HG03066 (cell line): ENCODE measurements around the gene SNX19.

Experiments
- ATAC-seq: cut with Tn5 transposase; IDR thresholded peaks from one replicate; pipeline ENCODE4 v1.9.1; 2021; ENCODE audit warnings: low read depth; ENCODE audit not compliant: unreplicated experiment

Gene SNX19

DNA sequence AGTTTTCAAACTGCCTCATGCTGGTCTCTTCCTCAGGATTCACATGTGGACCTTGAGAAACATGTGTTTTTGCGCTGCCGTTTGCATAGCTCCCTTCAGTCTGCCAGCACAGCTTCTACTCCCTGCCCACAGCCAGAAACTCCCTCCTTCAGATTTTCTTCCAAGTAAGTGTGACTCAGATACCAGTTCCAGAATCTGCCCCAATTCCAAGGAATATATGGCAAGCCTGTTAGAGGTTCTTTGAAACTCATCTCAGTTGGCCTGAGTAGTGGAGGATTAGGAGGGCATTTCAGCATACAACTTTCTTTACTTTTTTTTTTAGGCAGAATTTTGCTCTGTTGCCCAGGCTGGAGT is 67.1 kb downstream of the SNX19 start:
- ATAC-seq = no peak

DNA sequence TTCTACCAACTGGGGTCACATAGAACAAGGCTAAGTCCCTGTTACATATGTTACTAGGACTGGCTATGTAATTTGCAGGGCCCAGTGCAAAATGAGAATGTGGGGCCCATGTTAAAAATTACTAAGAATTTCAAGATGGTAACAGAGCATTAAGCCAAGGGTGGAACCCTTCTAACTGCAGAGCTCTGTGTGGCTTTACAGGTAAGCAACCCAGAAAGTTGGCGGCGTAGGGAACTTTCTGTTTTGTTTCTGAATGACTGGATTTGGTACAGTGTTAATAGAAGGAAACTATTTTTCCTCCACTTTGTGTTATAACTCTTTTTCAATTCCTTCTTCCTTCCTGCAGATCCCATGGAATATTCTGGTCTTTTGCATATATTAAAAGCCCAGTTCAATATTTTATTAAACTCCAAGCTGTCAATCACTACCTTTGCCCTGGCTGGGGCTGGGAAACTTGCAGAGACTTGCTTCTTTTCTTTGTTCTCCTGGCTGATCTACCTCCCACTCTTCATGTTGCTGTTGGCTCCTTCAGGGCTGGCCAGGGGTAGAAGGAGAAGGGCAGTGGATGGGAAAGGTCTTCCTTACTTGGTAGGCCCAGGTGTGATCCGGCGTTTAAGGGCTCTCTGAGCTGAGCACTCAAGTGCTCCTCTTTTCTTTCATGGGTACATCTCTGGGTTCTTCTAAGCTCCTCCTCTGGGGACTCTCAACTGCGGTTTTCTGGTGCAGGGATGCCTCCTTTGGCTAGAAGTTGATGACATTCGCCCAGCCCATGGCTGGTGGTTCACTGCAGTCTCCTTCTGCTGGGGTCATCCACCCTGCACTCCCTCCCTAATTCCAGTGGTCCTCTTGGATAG is 67.7 kb downstream of the SNX19 start:
- no peak for ATAC-seq

DNA sequence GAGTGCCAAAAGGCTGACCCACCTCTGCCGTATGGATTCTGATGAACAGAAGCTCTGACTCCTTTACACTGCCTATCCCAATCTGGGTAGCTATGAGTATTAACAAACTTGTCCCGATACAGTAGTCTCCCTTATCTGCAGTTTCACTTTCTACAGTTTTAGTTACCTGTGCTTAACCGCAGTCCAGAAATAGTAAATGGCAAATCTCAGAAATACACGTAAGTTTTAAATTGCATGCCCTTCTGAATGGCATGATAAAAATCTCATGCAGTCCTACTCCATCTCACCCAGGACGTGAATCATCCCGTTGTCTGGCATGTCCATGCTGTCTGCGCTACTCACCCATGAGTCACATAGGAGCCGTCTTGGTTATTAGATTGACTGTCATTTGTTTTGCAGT is 68.8 kb downstream of the SNX19 start:
- no peak for ATAC-seq

DNA sequence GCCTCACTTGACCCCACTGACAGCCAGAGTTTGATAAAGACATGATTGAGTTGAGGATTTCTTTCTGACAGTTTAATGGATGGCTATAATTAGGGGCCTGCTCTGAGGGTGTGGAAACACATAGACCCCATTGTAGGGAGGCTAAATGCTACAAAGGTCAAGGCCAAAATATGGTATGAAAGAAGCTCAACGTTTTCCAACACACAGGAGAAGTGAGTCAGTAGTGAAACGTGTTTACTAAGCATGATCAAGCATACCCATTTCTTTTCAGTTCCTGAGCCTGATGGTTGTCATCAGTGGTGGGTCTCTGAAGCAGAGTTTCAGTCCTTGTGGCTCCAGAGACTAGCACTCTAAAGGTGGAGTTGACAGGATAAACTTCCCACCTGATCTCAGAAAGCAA is 69.7 kb downstream of the SNX19 start:
- no peak for ATAC-seq

DNA sequence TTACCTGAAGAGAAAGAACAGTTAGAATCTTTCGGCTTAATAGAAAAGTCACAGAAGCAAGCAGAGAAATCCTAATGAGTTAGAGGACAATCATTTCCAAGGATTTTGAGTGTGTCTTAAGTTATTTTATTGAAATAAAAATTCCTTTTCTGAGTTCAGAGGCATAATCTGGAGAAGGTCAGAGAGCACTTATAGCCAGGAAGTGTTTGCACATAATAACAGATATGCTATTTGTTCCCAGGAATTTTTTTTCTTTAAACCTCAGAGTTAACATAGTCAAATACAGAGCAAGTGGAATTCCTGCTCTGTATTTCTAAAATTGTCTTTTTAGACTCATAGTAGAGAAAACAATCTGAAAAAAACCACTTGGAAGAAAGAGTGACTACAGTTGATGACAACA is 74.3 kb downstream of the SNX19 start:
- ATAC-seq = no peak

DNA sequence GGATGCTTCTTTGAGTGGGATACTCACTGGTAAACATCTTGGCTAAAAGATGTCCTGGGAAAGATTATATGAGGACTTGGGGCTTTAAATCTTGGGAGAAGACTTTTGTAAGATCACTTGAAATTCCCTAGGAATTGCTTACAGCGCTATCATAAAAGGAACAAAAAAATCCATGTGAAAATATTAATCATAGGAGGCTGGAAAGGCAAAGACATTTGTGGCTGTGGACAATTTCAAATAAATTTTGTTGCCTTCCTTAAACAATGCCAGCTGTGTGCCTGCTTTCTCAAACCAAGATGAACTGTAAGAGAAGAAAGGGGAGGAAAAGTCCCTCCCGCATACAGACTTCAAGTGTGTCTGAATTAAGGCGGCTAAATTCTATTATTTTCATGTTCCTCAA is 75.6 kb downstream of the SNX19 start:
- ATAC-seq = no peak

DNA sequence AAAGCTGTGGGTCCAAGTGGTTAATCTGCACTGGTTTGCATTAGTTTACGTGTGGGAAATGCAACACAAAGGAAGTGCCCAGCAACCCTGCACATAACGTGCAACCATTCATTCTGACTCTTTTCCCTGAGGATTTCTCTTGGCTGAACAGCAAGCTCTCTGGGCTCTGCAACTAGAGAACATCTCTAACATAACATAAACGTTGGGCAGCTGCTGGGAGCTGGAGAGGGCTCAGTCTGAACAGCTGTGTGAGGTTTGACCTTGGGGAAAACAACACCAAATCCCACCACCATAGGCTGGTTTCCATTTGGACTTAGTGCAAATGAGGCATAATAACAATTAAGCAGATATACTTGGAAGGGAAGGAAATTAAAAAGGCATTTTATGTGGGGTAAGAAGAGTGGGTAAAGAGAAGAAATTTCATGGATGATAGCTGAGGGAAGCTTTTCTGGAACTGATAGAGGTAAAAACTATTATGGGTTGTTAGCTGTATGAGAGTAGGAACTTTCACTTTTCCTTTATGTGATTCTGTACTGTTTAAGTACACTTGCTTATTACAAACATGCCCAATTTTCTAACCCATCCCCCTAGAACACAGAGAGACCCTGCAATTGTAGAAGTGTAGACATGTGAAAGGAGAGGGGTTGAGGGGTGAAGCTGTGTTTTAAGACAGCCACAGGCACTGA is 76.2 kb downstream of the SNX19 start:
- no peak for ATAC-seq

DNA sequence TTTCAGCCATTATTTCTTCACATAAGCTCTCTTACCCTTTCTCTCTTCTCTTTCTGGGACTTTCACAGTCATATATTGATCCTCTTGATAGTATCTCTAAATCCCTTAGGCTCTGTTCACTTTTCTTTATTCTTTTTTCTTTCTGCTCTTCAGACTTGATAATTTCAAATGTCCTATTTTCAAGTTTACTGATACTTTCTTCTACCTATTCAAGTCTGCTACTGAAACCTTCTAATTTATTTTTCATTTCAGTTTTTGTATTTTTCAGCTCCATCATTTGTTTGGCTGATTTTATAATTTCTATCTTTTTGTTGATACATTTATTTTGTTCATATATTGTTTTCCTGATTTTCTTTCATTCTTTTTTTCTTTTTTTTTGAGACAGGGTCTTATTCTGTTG is 79.1 kb downstream of the SNX19 start:
- ATAC-seq = no peak

DNA sequence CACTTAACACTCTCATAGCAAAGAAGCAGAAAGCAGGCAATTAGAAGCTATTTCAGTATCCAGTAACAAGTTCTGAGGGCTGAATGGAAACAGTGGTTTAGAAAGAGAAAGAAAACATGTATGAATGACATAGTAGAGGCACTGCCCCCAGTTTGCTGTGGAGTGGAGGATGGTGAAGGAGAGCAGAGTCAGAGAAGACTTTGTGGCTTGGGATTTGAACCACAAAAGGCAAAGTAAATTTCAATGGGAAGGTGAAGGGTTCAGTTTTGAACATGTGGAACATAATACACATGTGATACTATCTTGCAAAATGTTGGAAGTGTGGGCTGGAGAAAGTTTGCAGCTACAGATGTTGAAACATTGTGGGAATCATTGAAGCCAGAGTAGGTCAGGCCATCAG is 81.4 kb downstream of the SNX19 start:
- no peak for ATAC-seq

DNA sequence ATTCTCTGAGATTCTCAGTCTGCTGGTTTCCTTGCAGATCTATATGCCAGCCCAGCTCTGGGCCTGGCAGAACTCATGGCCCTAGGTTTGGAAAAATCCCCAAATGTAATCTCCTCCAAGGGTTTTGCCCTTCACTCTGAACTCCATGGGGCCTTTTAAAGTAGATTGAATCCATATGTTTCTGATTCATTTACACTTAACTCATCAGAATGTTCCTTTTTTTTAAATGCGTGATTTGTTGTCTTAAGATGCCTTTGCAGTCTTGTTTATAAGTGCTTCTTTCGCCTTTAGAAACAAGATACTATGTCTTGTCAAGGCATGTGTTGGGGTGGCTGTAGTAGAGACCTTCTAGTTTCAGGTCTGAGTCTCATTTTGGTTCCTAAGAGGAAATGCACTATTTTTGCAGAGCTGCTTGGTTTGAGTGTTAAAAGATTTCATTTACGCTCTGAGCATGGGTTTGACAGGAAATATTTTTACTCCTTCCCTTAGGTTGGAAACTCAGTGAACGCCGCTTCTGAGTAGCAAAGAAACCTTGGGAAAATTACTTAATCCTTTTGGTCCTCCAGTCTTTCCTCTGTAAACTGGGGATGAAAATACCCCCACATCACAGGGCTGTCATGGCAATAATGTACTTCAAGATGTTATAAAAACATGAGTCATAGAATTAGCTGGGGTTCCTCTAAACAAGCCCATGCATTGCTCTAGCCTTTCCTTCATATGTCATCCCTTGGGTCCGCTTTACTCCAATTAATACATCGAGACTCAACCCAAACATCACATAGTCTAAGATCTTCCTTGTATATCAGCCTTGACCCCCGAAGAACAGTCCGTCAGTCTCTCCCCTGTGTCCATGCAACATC is 83.5 kb downstream of the SNX19 start:
- no peak for ATAC-seq

DNA sequence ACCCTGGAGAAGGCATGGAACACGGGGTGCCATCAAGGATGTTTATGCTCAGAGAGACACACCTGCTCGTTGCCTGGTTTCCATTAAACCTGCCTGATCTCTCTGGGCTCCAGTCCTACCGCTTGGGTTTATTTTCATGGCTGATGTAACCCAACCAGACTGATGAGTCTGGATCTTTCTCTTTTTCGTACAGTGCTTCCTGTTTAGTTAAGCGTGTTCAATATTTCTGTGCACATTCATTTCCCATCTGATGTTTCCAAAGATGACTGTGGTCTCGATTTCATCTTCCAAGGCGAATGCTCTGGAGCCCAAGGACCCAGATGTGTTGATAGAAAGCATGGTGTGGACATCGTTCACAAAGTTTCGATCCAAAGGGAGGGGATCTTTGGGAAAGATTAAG is 84.3 kb downstream of the SNX19 start:
- ATAC-seq = no peak

DNA sequence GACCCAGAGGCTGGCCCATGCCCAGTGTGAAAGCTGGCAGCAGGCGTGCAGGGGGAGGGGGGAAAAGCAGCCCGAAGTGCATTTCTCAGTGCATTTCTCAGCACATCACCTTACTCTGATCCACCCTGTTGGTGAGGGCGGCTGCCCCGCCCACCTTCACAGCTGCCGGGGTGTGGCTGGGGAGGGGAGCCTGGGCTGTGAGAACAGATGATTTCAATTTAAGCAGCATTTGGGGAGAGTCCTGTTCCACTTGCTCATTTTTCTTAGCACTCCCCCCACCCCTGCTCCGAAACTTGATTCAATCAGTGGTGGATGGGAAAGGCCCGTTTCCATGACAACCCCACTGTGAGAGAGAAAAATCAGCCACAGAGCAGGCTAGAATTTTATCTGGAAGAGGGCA is 84.8 kb downstream of the SNX19 start:
- ATAC-seq = no peak

DNA sequence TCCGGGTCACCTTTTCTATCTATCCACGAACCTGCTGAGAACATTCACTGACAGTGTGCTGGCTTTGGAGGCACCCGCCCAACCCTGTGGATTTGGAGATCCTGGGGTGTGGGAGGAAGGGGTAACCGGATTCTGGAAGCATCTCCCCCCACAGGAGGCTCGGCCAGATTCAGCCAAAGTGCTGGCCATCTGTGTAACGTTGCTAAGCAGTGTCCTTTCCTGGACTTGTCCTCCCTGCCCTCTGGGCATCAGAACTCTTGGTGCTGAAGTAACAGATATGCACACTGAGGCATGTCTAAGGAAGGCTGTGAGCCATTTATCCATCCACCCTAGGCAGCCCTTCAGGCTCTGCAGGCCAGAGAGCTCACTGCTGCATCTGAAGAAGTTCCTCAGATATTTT is 85.7 kb downstream of the SNX19 start:
- no peak for ATAC-seq

DNA sequence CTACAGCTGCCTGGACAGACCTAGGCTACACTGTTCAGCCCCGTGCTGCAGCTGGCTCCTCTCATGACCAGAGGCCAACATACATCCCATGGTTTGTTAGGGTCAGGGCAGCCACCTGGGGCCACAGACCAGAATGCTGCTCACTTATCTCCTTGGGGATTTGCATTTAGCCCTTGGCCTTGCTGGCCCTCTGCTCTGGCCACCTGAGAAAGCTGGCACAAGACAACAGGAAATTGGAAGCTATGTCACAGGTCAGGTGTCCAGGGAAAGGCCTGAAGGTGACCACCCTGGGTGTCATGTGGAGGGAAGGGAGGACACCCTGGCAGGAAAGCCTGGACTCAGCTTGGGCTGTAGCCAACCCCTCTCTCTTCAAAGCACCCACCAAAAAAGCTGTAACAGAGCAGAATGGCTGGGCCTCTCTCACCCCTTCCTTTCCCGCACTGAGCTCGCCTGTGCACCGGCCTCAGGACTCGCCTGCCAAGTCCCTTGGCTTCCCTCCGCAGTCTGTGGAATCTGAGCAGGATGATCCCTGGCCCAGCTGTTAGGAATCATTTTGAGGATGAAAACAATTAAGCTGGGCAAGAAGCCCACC is 86.3 kb downstream of the SNX19 start:
- ATAC-seq = no peak

DNA sequence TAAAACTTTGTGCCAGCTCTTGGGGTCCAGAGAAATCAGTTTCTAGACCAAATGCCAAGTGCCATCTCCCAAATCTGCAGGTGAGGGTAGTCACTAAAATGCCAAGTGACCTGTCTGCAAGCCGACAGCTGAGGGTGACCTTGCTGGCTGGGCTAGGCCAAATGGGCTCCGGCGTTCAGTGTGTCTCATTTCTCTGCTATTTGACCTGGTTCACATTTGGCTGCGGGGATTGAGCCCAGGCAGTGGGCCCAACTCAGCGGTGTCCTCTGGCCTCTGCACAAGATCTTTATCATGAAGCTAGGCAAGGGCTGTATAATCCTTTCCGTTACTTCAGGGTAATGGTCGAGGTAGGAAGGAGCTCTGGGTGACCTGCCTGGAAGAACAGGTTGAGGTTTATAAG is 87.5 kb downstream of the SNX19 start:
- no peak for ATAC-seq

DNA sequence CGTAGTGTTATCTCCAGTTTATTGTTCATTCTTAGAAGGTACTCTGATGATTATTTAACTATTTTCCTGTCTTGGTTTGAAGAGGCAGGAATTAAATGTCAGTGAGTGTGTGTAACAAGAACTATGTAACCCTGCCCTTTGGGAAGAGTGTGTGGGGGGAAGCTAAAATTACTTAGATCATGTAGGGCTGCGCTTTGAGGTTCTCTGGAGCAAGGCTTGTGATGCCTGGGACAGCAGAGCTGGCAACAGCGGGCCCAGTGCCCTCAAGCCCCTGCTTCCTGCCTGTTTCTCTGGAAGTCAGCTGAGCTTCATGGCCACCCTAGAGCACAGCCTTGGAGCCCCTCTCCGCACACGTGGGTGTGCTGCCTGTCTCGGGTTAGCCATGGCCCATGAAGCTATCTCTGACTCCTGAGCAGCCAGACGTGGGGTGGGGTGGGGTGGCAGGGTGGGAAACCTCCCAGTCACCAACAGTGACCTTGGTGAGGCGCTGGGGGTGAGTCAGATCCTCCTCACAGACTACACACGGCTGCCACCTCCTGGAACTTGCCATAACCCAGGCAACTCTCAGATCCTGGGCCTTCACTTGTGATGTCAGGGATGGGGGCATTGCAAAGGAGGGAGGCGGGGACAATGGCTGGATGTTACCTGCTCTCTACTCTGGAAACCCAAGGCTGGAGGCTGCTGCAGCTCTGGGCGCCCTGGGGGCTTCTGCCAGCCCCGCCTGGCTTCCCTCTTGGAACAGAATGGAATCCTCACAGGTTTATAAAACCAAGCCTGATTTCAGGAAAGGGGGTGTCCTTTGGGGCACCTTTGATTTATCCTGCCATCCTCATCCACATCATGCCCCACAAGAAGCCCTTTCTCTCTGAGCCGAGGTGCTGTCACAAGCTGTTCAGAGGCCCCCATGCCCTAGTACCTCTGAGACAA is 88.6 kb downstream of the SNX19 start:
- ATAC-seq = no peak

DNA sequence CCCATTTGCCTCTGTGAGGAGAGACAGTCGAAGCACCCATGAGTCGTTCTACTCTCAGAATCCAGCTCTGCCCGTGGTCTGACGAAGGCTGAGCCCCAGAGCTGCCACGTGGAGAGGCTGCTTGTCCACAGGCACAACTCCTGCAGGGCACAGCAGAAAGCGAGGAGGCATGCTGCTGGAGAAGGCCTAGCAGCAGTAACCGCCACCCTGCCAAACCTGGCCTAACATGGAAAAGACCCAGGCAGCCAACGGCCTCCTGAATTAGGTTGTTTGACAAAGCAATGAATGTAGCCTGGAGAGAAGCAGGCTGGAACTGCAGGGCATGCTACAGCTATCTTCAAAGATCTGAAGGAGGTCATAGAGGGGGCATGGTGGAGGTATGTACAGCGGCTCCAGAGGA is 89.7 kb downstream of the SNX19 start:
- ATAC-seq = no peak

DNA sequence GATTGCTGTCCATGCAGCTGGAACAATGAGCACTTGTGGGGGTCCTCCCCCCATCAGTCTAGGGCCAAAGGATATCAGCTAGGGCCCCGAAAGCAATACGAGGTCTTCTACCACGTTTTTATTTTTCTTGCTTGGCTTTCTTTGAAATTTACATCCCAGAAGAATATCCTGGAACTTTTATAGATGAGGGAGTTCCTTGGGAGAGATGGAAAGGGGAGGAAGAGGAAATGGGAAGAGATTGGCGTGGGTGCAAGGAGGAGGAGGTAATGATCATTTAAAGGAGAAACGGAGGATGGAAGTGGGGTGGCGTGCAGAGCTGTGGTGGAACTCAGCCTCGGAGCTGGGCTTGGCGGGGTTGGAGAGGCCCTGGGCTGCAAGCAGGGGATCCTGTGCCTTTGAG is 90.3 kb downstream of the SNX19 start:
- no peak for ATAC-seq

DNA sequence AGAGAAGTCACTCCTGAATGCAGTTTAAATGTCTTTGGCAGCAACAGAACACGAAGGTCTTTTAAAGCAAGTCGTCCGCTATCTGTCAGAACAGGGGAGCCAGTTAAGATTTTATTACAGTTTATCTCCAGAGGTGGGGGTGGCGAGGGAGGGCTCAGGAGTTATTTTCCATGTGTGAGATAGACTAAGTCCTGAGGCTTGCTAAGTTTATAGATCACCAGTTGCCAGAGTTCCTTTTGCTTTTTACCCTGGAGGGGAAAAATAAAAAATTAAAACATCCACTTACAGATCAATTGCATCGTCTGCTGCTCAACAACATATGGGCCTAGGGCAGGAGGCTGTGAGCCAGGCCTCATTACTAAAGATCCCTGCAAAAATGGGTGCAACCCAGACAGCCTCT is 90.7 kb downstream of the SNX19 start:
- no peak for ATAC-seq
